ENCODE measurements around the gene TSHZ2. TPM values are rescaled to one million over a fixed set of nuclear protein-coding genes. Genes with fewer than 3 reads are reported as not detected.

TSHZ2 gene
- total and polyA plus RNA-seq, 11 donors: 1.8 to 12.1 (median 3.7) TPM

GRCh38 chr20:53338716-53339115, 366.6 kb downstream of the TSHZ2 start:
- Histone ChIP-seq H3K27ac (no peak overlapping the region), H3K36me3 (no peaks in the 10 kb centered on the region), H3K27me3 (no peaks in the 10 kb centered on the region), H3K4me3 (no peak overlapping the region), H3K4me1 (peaks cover 0 to 15% (median 0%) of the 10 kb centered on the region in 12 donors), H3K9me3 (no peaks in the 10 kb centered on the region)
- DNase-seq (no peak), ATAC-seq (no peak)
- TF ChIP-seq CTCF (IDR thresholded peaks at IDR 0.05): no peak
- no peak for TF ChIP-seq POLR2A (IDR thresholded peaks at IDR 0.05)
- intact Hi-C loops (cut with DNase I): loop anchor here in 1 of 10 donors (10.0 kb wide), 1 partner anchor 56 kb away; no protein-coding TSS in a partner anchor
- WGBS, 4 donors: 90 to 97% (median 93%) methylated on average over 4 of the region's 4 CpGs

- Histone ChIP-seq H3K4me3 (no peak overlapping the region), H3K27ac (no peak overlapping the region), H3K36me3 (no peaks in the 10 kb centered on the region), H3K27me3 (no peaks in the 10 kb centered on the region), H3K4me1 (no peaks in the 10 kb centered on the region), H3K9me3 (no peaks in the 10 kb centered on the region)
- DNase-seq (no peak), ATAC-seq (no peak)
- intact Hi-C loops (cut with DNase I): no loop called here
- WGBS, 4 donors: 87 to 90% (median 88%) methylated on average over 6 of the region's 6 CpGs
- TF ChIP-seq CTCF (IDR thresholded peaks at IDR 0.05) (no peak), POLR2A (IDR thresholded peaks at IDR 0.05) (no peak)
Measured at GRCh38 chr20:53342429-53342828, 370.3 kb downstream of the TSHZ2 start.

- no peak for TF ChIP-seq POLR2A (IDR thresholded peaks at IDR 0.05)
- no peak for TF ChIP-seq CTCF (IDR thresholded peaks at IDR 0.05)
- H3K36me3 ChIP-seq: no peaks in the 10 kb centered on the region
- WGBS, 4 donors: 68 to 76% (median 72%) methylated on average over 6 of the region's 6 CpGs
- H3K4me1 ChIP-seq: no peaks in the 10 kb centered on the region
- H3K27me3 ChIP-seq: no peaks in the 10 kb centered on the region
- ATAC-seq (no peak), DNase-seq (no peak)
- intact Hi-C loops (cut with DNase I): no loop called here
- no peak overlapping the region for H3K27ac ChIP-seq
- H3K4me3 ChIP-seq: no peak overlapping the region
- no peaks in the 10 kb centered on the region for H3K9me3 ChIP-seq
Measured at GRCh38 chr20:53343448-53343847, 371.3 kb downstream of the TSHZ2 start.

GRCh38 chr20:53344891-53345290, 372.7 kb downstream of the TSHZ2 start:
- intact Hi-C loops (cut with DNase I): no loop called here
- no peak overlapping the region for H3K27ac ChIP-seq
- H3K36me3 ChIP-seq: no peaks in the 10 kb centered on the region
- H3K9me3 ChIP-seq: peaks cover 0 to 2% (median 0%) of the 10 kb centered on the region in 12 donors
- DNase-seq (no peak), ATAC-seq (no peak)
- no peaks in the 10 kb centered on the region for H3K27me3 ChIP-seq
- no peaks in the 10 kb centered on the region for H3K4me1 ChIP-seq
- no peak for TF ChIP-seq CTCF (IDR thresholded peaks at IDR 0.05)
- TF ChIP-seq POLR2A (IDR thresholded peaks at IDR 0.05): no peak
- 83 to 91% (median 88%) methylated on average over 1 of the region's 1 CpG for WGBS, 4 donors
- H3K4me3 ChIP-seq: no peak overlapping the region

Measured in heart left ventricle (tissue), 16 donors.